ENCODE data around the gene TUBA8.
"Not testable (repeated sequence)": the region's sequence is repeated elsewhere in the genome, so short reads cannot be mapped to it uniquely, and the experiment has no call there.

The TUBA8 gene

DNA sequence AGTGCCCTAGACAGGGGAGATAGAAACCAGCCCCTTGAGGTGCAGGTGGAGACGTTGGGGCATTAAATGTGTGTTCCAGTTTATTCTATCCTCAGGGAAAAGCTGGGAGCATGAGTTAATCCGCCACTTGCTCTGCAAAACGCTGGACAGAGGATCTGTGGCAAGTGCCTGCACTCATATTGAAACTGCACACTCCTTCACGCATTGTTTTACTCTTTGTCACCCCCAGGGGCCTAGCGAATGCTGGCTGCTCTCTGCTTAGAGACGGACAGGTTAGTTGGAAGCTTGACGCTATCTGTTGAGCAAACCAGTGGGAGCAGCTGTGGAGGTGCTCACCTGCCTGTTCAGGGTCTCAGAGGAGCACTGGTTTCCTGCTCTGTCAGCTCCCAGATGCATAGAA is 53.2 kb downstream of the TUBA8 start:
- in situ Hi-C loops (cut with MboI; ENCODE audit: low sequenced_read_pairs): not testable (repeated sequence)

DNA sequence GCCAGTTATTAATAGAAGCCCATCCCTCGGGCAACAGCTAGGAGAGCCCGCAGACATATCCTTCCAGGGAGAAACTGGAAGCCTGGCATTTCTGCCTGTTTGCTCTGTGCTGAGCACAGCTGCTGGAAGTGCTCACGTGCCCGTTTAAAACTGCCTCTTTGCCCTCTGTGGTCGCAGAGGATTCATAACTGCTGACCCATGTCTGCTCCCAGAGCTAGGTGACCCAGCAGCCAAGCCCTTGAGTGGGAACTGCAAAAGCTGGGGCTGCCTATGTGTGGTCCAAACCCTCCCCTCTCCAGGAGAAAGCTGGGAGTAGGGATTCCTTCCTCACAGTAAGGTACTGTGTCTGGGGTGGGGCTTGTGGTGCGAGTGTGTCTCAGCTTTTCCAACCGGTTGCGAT is 54.0 kb downstream of the TUBA8 start:
- in situ Hi-C loops (cut with MboI; ENCODE audit: low sequenced_read_pairs): not testable (repeated sequence)

DNA sequence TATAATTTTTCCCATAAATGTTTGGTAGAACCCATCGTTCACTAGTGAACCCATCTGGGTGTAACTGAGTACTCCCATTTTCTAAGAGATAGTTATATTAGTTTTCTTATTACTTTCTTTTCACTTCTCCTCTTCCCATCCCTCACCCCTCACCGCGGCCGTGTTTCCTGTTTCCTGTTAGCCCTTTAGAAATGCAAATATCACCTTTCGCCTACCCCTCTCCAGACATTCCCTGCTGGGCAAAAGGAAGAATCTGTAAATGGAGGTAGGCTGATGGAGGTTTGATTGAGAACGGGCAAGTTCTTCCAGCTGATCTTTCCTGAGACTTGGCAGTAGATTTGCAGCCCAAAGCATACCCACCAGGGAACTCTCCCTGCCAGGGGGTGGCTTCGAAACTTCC is 54.7 kb downstream of the TUBA8 start:
- in situ Hi-C loops (cut with MboI; ENCODE audit: low sequenced_read_pairs): not testable (repeated sequence)

DNA sequence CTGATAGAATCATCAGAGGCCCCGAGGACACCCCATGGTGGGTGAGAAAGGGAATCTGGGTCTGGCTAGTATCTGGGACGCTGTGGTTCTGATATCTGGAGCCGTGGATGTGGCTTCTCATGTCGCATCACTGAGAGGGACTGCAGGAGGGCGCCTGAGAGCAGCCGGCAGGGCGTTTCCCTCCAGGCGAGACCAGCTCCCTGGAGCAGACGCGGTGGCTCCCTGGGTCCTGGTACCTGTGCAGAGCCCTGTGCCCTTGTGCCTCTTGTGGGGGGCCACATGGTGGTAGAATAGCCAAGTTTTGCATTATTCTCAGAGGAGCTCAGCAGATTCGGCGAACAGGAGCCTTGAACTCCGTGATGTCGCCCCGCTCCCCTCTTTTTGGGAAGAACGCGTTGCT is 59.7 kb downstream of the TUBA8 start:
- in situ Hi-C loops (cut with MboI; ENCODE audit: low sequenced_read_pairs): not testable (repeated sequence)

DNA sequence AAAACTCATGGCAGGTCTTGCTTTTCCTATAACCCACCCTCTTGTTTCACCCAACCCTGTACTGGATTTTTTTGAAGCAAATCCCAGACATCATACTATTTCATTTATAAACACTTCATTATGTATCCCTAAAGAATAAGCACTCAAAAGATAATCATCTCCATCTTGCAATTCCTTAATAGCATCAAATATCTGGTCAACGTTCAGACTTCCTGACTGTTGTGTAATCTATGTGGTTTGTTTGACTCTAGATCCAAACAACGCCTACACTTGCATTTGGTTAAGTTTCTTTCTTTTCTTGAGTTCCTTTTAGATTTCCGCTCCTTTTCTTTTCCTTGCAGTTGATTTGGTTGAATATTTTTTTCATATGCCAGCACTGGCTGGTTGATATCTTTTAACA is 61.6 kb downstream of the TUBA8 start:
- in situ Hi-C loops (cut with MboI; ENCODE audit: low sequenced_read_pairs): not testable (repeated sequence)

DNA sequence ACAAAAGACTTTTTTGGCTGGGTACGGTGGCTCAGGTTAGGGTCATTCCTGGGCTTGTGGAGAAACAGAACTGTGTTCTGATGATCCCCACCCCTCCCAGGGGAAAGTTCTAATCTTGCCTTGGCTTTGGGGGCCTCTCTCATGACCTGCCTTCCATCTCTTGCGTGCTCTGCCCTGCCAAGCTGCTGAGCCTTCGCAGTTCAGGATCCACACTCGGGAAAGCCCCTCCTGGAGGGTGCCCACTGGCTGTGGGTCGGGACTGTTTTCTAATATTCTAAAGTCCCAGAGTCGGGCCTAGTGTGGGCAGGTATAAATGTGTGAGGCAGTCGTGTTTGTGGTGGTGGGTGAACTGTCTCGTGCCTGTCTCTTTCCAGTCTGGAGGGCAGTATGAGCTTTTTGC is 62.2 kb downstream of the TUBA8 start:
- in situ Hi-C loops (cut with MboI; ENCODE audit: low sequenced_read_pairs): not testable (repeated sequence)

DNA sequence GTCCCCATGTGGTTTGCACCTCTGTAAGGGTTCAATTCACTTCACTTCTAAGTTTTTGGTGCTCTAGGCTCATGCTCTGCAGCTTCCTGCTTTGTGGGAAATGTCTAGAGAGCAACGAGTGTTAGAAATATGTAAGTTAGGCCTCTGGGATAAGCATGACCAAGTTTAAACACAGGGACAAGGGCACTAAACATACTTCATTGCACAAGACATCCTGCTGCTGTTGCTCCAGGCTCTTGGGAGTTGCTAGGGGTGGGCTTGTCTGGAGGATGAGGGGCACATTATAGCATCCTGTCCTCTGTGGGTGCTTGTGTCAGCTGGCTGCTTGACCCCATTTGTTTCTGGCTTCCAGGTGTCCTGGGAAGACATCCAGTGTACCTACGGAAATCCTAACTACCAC is 62.8 kb downstream of the TUBA8 start:
- in situ Hi-C loops (cut with MboI; ENCODE audit: low sequenced_read_pairs): not testable (repeated sequence)

All from HL-60/S4 treated with retinoic acid at 250 ng/mL for 4 days and 3 days (cell line).